Esophagus squamous epithelium (tissue), 5 donors: ENCODE results near the gene MYOZ2. TPM values are rescaled to one million over a fixed set of nuclear protein-coding genes. Genes with fewer than 3 reads are reported as not detected.
"Not testable (repeated sequence)": the region's sequence is repeated elsewhere in the genome, so short reads cannot be mapped to it uniquely, and the experiment has no call there.

Experiments
- DNase-seq: peaks from one replicate; lab custom pipeline; 2025; lab: John Stamatoyannopoulos, UW
- H3K27ac ChIP-seq, 4 donors: fragments of 200-600 bp; sonication (generic); one replicate each; pipeline ENCODE4 v1.5.1; 2016 to 2019; ENCODE audit warnings: mild to moderate bottlenecking in 1 of 4
- H3K27me3 ChIP-seq, 4 donors: fragments of 200-600 bp; sonication (generic); 1 replicate in 3 of 4; 2 replicates in 1 of 4; pipeline versions ENCODE4 v1.5.1 to v1.6.0; 2017 to 2021; ENCODE audit warnings: antibody characterized with exemption in 1 of 4
- H3K36me3 ChIP-seq, 3 donors: fragments of 200-600 bp; sonication (generic); one replicate each; pipeline ENCODE4 v1.5.1; 2016 to 2019
- H3K4me1 ChIP-seq, 3 donors: fragments of 200-600 bp; sonication (generic); one replicate each; pipeline ENCODE4 v1.5.1; 2017 to 2019
- H3K4me3 ChIP-seq, 4 donors: fragments of 200-600 bp; sonication (generic); 1 replicate in 3 of 4; 2 replicates in 1 of 4; pipeline ENCODE4 v1.5.1; 2016 to 2019; ENCODE audit warnings: mild to moderate bottlenecking in 2 of 4, moderate library complexity in 1 of 4
- H3K9me3 ChIP-seq, 3 donors: fragments of 200-600 bp; sonication (generic); one replicate each; pipeline ENCODE4 v1.5.1; 2016 to 2019
- POLR2A ChIP-seq, 4 donors: fragments of 450-650 bp; IDR thresholded peaks; one replicate each; pipeline ENCODE4 v1.6.1; 2017; ENCODE audit warnings: antibody characterized with exemption in 4 of 4, mild to moderate bottlenecking in 4 of 4, moderate library complexity in 3 of 4
- WGBS, 2 donors: methylation state at CpG; one replicate each; pipeline ENCODE4 v1.1.5; 2018; 5-methylcytosine and 5-hydroxymethylcytosine counted together
- intact Hi-C: fragments of 100-400 bp; cut with DNase I; formaldehyde crosslinking; loops from one replicate; pipeline ENCODE4 v1.15.0; 2022
- total RNA-seq, 4 donors: library from RNA; depleted of rRNA; stranded (reverse); fragments of >200 nt; gene quantifications; one replicate each; pipeline ENCODE4 v1.1.0, GENCODE V29; 2016
- TF ChIP-seq, protein P1 (sequence below), 6 experiments: fragments of 450-650 bp in 4 of 6; fragments of 200-600 bp in 2 of 6; sonication (generic) in 2 of 6; IDR thresholded peaks; one replicate each; pipeline ENCODE4 v1.5.1; 2016 to 2019; ENCODE audit warnings: antibody characterized with exemption in 6 of 6, mild to moderate bottlenecking in 4 of 6, moderate library complexity in 4 of 6
- donor health status: DM: yes; HTN: yes; CAD: no.

Gene MYOZ2
- total RNA-seq, 4 donors from 2014 or later, result not detected

DNA sequence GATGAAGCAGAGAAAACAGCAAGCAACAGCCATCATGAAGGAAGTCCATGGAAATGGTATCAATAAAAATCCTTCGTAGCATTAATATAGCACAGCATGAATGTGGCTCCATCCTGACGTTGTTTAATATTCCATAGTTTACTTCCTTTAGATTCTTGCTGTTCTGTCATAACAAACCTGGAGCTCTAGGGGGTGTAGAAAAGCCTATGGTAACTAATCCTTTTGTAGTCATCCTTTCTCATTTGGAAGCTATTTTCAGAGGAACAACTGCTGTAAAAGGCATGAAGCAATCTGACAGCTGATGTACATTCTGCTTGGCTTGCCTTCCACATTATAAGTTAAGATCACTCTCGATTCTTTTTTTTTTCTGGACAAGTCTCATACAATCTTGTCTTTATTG lies 914 bp downstream of the MYOZ2 start:
- intact Hi-C loops, result no loop called here
- TF ChIP-seq, protein P1, sequence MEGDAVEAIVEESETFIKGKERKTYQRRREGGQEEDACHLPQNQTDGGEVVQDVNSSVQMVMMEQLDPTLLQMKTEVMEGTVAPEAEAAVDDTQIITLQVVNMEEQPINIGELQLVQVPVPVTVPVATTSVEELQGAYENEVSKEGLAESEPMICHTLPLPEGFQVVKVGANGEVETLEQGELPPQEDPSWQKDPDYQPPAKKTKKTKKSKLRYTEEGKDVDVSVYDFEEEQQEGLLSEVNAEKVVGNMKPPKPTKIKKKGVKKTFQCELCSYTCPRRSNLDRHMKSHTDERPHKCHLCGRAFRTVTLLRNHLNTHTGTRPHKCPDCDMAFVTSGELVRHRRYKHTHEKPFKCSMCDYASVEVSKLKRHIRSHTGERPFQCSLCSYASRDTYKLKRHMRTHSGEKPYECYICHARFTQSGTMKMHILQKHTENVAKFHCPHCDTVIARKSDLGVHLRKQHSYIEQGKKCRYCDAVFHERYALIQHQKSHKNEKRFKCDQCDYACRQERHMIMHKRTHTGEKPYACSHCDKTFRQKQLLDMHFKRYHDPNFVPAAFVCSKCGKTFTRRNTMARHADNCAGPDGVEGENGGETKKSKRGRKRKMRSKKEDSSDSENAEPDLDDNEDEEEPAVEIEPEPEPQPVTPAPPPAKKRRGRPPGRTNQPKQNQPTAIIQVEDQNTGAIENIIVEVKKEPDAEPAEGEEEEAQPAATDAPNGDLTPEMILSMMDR (IDR thresholded peaks at IDR 0.05), result no peak
- no peak for TF ChIP-seq POLR2A (IDR thresholded peaks at IDR 0.05)
- 79 to 87% methylated on average over 3 of the region's 3 CpGs for WGBS, 2 donors
- Histone ChIP-seq H3K36me3 (no peaks in the 10 kb centered on the region), H3K27ac (no peak overlapping the region), H3K4me3 (no peak overlapping the region), H3K9me3 (no peaks in the 10 kb centered on the region), H3K4me1 (no peaks in the 10 kb centered on the region), H3K27me3 (no peaks in the 10 kb centered on the region)
- no peak for DNase-seq

DNA sequence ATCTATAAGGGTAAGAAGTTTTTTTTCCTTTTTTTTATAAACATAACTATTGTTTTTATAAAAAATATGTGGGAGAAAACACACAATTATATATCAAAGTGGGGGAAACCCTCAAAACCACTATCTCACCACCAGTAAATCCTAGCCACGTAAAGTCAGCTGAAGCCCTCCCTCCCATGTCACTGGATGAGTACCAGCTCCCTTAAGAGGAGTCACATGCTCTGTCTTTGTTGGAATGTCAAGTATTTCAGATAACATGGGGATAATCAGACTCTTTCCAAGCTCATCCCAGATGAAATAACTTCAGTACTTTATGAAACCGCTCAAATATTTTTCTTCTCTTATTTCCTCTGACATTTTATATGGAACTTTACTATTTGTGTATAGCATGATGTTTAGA lies 2.4 kb downstream of the MYOZ2 start:
- intact Hi-C loops, result no loop called here
- DNase-seq, result no peak
- Histone ChIP-seq H3K27ac (no peak overlapping the region), H3K9me3 (no peaks in the 10 kb centered on the region), H3K4me3 (no peak overlapping the region), H3K4me1 (no peaks in the 10 kb centered on the region), H3K27me3 (no peaks in the 10 kb centered on the region), H3K36me3 (no peaks in the 10 kb centered on the region)
- TF ChIP-seq POLR2A (IDR thresholded peaks at IDR 0.05), result no peak
- TF ChIP-seq, protein P1 (IDR thresholded peaks at IDR 0.05), result no peak
- 64 to 65% methylated on average over 2 of the region's 2 CpGs for WGBS, 2 donors

DNA sequence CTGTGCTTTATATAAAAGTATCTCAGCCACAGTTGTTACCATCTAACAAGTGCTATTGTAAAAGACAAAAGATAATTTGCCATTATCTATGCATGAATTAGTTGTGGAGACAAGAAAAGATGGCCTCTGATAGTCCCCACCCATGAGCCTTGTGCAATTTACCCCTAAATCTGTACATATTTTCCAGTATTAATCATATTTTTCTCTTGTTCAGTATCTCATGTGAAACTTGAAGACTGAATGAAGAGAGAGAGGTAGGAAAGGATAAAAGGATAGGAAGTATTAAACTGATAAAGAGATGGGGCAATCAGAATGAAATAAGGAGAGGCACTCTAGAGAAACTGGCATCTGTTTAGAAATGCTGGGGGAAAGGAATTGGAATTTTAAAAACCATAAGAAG lies 3.7 kb downstream of the MYOZ2 start:
- DNase-seq, result no peak
- H3K36me3 ChIP-seq, result no peaks in the 10 kb centered on the region
- no peaks in the 10 kb centered on the region for H3K27me3 ChIP-seq
- H3K4me3 ChIP-seq, result no peak overlapping the region
- intact Hi-C loops, result no loop called here
- no peaks in the 10 kb centered on the region for H3K4me1 ChIP-seq
- no peak overlapping the region for H3K27ac ChIP-seq
- TF ChIP-seq POLR2A (IDR thresholded peaks at IDR 0.05), result no peak
- TF ChIP-seq, protein P1 (IDR thresholded peaks at IDR 0.05), result no peak
- H3K9me3 ChIP-seq, result no peaks in the 10 kb centered on the region

DNA sequence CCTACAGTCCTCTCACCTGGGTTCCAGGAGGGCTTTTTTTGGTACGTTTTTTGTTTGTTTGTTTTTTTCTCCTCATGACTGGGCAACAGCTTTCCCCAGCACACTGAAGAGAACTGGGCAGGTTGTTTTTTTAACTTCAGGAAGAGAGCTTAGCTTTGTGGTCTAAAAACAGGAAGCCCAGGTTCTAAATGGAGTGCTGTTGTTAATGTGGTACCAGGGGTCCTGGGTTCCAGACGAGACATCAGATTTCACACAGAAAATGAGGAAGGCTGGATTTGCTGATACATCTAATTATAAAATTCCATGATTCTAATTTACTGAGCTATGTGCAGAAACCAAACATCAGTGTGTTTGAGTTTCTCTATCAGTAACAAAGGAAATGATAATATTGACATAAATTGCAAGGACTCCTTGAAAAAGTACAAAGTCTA lies 4.2 kb downstream of the MYOZ2 start:
- TF ChIP-seq, protein P1 (IDR thresholded peaks at IDR 0.05), result no peak
- no peak for TF ChIP-seq POLR2A (IDR thresholded peaks at IDR 0.05)
- H3K27me3 ChIP-seq, result no peaks in the 10 kb centered on the region
- H3K36me3 ChIP-seq, result no peaks in the 10 kb centered on the region
- no peaks in the 10 kb centered on the region for H3K4me1 ChIP-seq
- intact Hi-C loops, result no loop called here
- H3K9me3 ChIP-seq, result no peaks in the 10 kb centered on the region
- H3K4me3 ChIP-seq, result no peak overlapping the region
- no peak overlapping the region for H3K27ac ChIP-seq
- DNase-seq, result no peak
- WGBS, 2 donors, result 39 to 55% methylated on average over 2 of the region's 2 CpGs

DNA sequence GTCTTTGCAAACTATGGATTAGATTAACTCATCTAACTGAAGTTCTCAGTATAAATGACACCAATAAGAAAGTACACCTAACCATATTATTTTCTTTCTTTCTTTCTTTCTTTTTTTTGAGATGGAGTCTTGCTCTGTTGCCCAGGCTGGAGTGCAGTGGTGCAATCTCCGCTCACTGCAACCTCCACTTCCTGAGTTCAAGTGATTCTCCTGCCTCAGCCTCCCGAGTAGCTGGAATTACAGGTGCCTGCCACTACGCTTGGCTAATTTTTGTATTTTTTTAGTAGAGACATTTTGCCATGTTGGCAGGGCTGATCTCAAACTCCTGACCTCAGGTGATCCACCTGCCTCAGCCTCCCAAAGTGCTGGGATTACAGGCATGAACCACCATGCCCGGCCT lies 5.7 kb downstream of the MYOZ2 start:
- H3K9me3 ChIP-seq, DNase-seq, intact Hi-C loops, H3K4me1 ChIP-seq, H3K4me3 ChIP-seq, H3K27ac ChIP-seq, H3K36me3 ChIP-seq, H3K27me3 ChIP-seq: not testable (repeated sequence)
- 83 to 87% methylated on average over 4 of the region's 4 CpGs for WGBS, 2 donors

DNA sequence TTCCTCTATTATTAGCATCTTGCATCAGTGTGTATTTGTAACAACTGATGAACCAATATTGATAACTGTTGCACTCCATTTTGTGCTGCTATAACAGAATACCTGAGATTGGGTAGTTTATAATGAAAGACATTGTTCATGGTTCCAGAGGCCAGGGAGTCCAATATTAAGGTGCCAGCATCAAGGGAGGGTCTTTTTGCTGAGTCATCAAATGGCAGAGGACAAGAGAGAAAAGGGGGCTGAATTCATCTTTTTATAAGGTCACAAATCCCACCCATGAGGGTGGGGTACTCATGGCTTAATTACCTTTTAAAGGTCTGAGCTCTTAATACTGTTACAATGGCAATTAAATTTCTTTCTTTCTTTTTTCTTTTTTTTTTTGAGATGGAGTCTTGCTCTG lies 7.2 kb downstream of the MYOZ2 start:
- TF ChIP-seq POLR2A (IDR thresholded peaks at IDR 0.05), result no peak
- TF ChIP-seq, protein P1 (IDR thresholded peaks at IDR 0.05), result no peak
- Histone ChIP-seq H3K36me3 (no peaks in the 10 kb centered on the region), H3K27me3 (no peaks in the 10 kb centered on the region), H3K4me3 (no peak overlapping the region), H3K4me1 (no peaks in the 10 kb centered on the region), H3K9me3 (no peaks in the 10 kb centered on the region), H3K27ac (no peak overlapping the region)
- DNase-seq, result no peak
- intact Hi-C loops, result no loop called here

DNA sequence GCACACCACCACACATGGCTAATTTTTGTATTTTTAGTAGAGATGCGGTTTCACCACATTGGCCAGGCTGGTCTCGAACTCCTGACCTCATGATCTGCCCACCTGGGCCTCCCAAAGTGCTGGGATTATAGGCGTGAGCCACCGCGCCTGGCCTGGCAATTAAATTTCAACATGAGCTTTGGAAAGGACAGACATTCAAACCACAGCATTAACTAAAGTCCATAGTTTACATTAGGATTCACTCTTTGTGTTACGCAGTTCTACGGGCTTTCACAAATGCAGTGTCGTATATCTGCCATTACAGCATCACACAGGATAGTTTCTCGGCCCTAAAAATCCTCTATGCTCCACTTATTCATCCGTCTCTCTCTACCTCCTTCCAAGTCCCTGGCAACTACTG lies 7.7 kb downstream of the MYOZ2 start:
- H3K4me3 ChIP-seq, DNase-seq, H3K4me1 ChIP-seq, H3K27me3 ChIP-seq, H3K36me3 ChIP-seq, intact Hi-C loops, H3K27ac ChIP-seq, H3K9me3 ChIP-seq: not testable (repeated sequence)
- 84 to 92% methylated on average over 6 to 9 of the region's 10 CpGs for WGBS, 2 donors
